CD14-positive monocyte (primary cell): ENCODE measurements around the gene TAS2R7. TPM values are rescaled to one million over a fixed set of nuclear protein-coding genes. Genes with fewer than 3 reads are reported as not detected.
"Not testable (repeated sequence)": the region's sequence is repeated elsewhere in the genome, so short reads cannot be mapped to it uniquely, and the experiment has no call there.

Experiments
- DNase-seq, 3 donors: peaks; one replicate each; pipeline ENCODE4 v3.0.0-alpha.2; 2011 to 2022
- H2AFZ ChIP-seq: 2 replicates; pipeline ENCODE4 v1.6.0; 2012; ENCODE audit warnings: mild to moderate bottlenecking, low read depth, low read length, inconsistent platforms; ENCODE audit not compliant: insufficient read depth, poor library complexity, severe bottlenecking
- H3K27ac ChIP-seq, 2 donors: 1 replicate in 1 of 2; 2 replicates in 1 of 2; pipeline ENCODE4 v1.5.1; 2012 to 2013; ENCODE audit warnings: low read length in 2 of 2, control low read depth in 1 of 2, inconsistent platforms in 1 of 2, low read depth in 1 of 2, mild to moderate bottlenecking in 1 of 2
- H3K27me3 ChIP-seq, 2 donors: one replicate each; pipeline versions ENCODE4 v1.6.0 to v1.6.1; 2011 to 2013; ENCODE audit warnings: low read length in 2 of 2; ENCODE audit not compliant: control insufficient read depth in 2 of 2, insufficient read depth in 2 of 2
- H3K36me3 ChIP-seq, 2 donors: replicated peaks in 1 of 2; 1 replicate in 1 of 2; 2 replicates in 1 of 2; pipeline versions ENCODE4 v1.5.1 to v1.6.1; 2012 to 2013; ENCODE audit warnings: low read length in 2 of 2, control low read depth in 1 of 2, inconsistent platforms in 1 of 2, mild to moderate bottlenecking in 1 of 2; ENCODE audit not compliant: insufficient read depth in 2 of 2, control insufficient read depth in 1 of 2
- H3K4me1 ChIP-seq, 2 donors: 1 replicate in 1 of 2; 2 replicates in 1 of 2; pipeline versions ENCODE4 v1.5.1 to v1.6.1; 2012 to 2013; ENCODE audit warnings: low read length in 2 of 2, control low read depth in 1 of 2, inconsistent platforms in 1 of 2, mild to moderate bottlenecking in 1 of 2, moderate library complexity in 1 of 2; ENCODE audit not compliant: insufficient read depth in 2 of 2, control insufficient read depth in 1 of 2
- H3K4me2 ChIP-seq: replicated peaks from 2 replicates; pipeline ENCODE3; 2012; ENCODE audit warnings: low read length, moderate library complexity, mild to moderate bottlenecking; ENCODE audit not compliant: poor library complexity, severe bottlenecking; ENCODE audit errors: extremely low read depth
- H3K4me3 ChIP-seq, 3 experiments: fragments of 200-600 bp in 1 of 3; sonication (generic) in 1 of 3; replicated peaks in 1 of 3; 1 replicate in 2 of 3; 2 replicates in 1 of 3; pipeline ENCODE4 v1.5.1; 2011 to 2013; ENCODE audit warnings: low read length in 3 of 3, mild to moderate bottlenecking in 3 of 3, control low read depth in 2 of 3, low read depth in 2 of 3, inconsistent platforms in 1 of 3, moderate library complexity in 1 of 3
- H3K79me2 ChIP-seq: 2 replicates; pipeline ENCODE4 v1.6.0; 2012; ENCODE audit warnings: mild to moderate bottlenecking, control low read depth, inconsistent platforms, low read length, moderate library complexity; ENCODE audit not compliant: insufficient read depth
- H3K9ac ChIP-seq: 2 replicates; pipeline ENCODE4 v1.6.0; 2017; ENCODE audit warnings: low read length, mild to moderate bottlenecking; ENCODE audit not compliant: insufficient read depth, poor library complexity, severe bottlenecking
- H3K9me3 ChIP-seq, 2 donors: replicated peaks in 1 of 2; 1 replicate in 1 of 2; 2 replicates in 1 of 2; pipeline versions ENCODE4 v1.5.1 to v1.6.1; 2012 to 2013; ENCODE audit warnings: low read length in 2 of 2, control low read depth in 1 of 2; ENCODE audit not compliant: control insufficient read depth in 1 of 2, insufficient read depth in 1 of 2
- H4K20me1 ChIP-seq: 2 replicates; pipeline ENCODE4 v1.6.0; 2012; ENCODE audit warnings: mild to moderate bottlenecking, low read length, control low read depth, moderate library complexity; ENCODE audit not compliant: insufficient read depth
- H3K27ac Mint-ChIP-seq, 7 donors: one replicate each; pipeline ENCODE4 v1.8.0; 2020; ENCODE audit warnings: mild to moderate bottlenecking in 7 of 7, mixed read lengths in 7 of 7, moderate library complexity in 6 of 7, inconsistent platforms in 2 of 7
- H3K27me3 Mint-ChIP-seq, 3 donors: one replicate each; pipeline ENCODE4 v1.8.0; 2021 to 2022; ENCODE audit warnings: low read depth in 3 of 3, mild to moderate bottlenecking in 3 of 3, mixed read lengths in 3 of 3, moderate library complexity in 3 of 3, inconsistent platforms in 1 of 3
- H3K36me3 Mint-ChIP-seq, 2 donors: one replicate each; pipeline ENCODE4 v1.8.0; 2020; ENCODE audit warnings: mixed read lengths in 2 of 2, inconsistent platforms in 1 of 2, mild to moderate bottlenecking in 1 of 2
- H3K4me1 Mint-ChIP-seq: one replicate; pipeline ENCODE4 v1.8.0; 2020; ENCODE audit warnings: mild to moderate bottlenecking, mixed read lengths
- H3K4me3 Mint-ChIP-seq, 2 donors: one replicate each; pipeline ENCODE4 v1.8.0; 2020; ENCODE audit warnings: mild to moderate bottlenecking in 2 of 2, mixed read lengths in 2 of 2, moderate library complexity in 1 of 2
- H3K9me3 Mint-ChIP-seq, 7 donors: one replicate each; pipeline ENCODE4 v1.8.0; 2020 to 2022; ENCODE audit warnings: mixed read lengths in 7 of 7, mild to moderate bottlenecking in 6 of 7, moderate library complexity in 6 of 7, inconsistent platforms in 2 of 7
- CTCF ChIP-seq: fragments of 200-600 bp; IDR thresholded peaks from one replicate; pipeline ENCODE4 v1.8.0; 2022; ENCODE audit warnings: antibody characterized with exemption, mild to moderate bottlenecking
- whole genome bisulfite sequencing: methylation state at CpG from one replicate; pipeline ENCODE4 v1.1.5; 2013; ENCODE audit warnings: missing lambda C conversion rate; ENCODE audit not compliant: insufficient coverage; 5-methylcytosine and 5-hydroxymethylcytosine counted together
- intact Hi-C, 2 donors: fragments of 100-400 bp; cut with micrococcal nuclease; formaldehyde crosslinking; loops; one replicate each; pipeline versions ENCODE4 v1.15.0 to v1.15.1; 2023
- polyA plus RNA-seq, 3 donors: library from polyadenylated mRNA; depleted of rRNA in 1 of 3; unstranded in 2 of 3; stranded (reverse) in 1 of 3; fragments of 300-500 nt in 2 of 3; fragments of >200 nt in 1 of 3; fragmentation: Illumina TruSeq in 2 of 3; gene quantifications; 1 replicate in 2 of 3; 2 replicates in 1 of 3; pipeline ENCODE4 v1.2.3, GENCODE V29; 2012 to 2021

The TAS2R7 gene
- polyA plus RNA-seq, 3 donors, result not detected

GRCh38 chr12:10801741-10802140 lies 686 bp downstream of the TAS2R7 start:
- intact Hi-C loops, result no loop called here
- Histone ChIP-seq H3K79me2 (no peaks in the 10 kb centered on the region), H3K4me1 (no peaks in the 10 kb centered on the region), H3K4me3 (no peak overlapping the region), H3K27me3 (no peaks in the 10 kb centered on the region), H4K20me1 (no peaks in the 10 kb centered on the region), H3K36me3 (no peaks in the 10 kb centered on the region), H3K27ac (no peak overlapping the region), H3K9ac (no peak overlapping the region), H3K9me3 (no peaks in the 10 kb centered on the region), H2AFZ (no peak overlapping the region), H3K4me2 (no peak overlapping the region)
- 88% methylated on average over 1 of the region's 5 CpGs for WGBS
- no peak for TF ChIP-seq CTCF
- Mint-ChIP-seq H3K27ac (no peak overlapping the region), H3K4me1 (no peaks in the 10 kb centered on the region), H3K27me3 (peaks cover 1 to 3% (median 1%) of the 10 kb centered on the region in 3 donors), H3K4me3 (no peak overlapping the region), H3K9me3 (peaks cover 0 to 2% (median 0%) of the 10 kb centered on the region in 7 donors), H3K36me3 (no peaks in the 10 kb centered on the region)
- DNase-seq, result no peak

- no peaks in the 10 kb centered on the region for H3K36me3 Mint-ChIP-seq
- H3K4me2 ChIP-seq, result no peak overlapping the region
- H3K27ac Mint-ChIP-seq, result no peak overlapping the region
- WGBS, result no CpG with 5 or more reads among the region's 2 CpGs
- no peak overlapping the region for H3K27ac ChIP-seq
- no peak overlapping the region for H3K9ac ChIP-seq
- no peak for TF ChIP-seq CTCF
- H4K20me1 ChIP-seq, result no peaks in the 10 kb centered on the region
- H3K4me3 Mint-ChIP-seq, result no peak overlapping the region
- H3K27me3 ChIP-seq, result no peaks in the 10 kb centered on the region
- H3K36me3 ChIP-seq, result no peaks in the 10 kb centered on the region
- H3K27me3 Mint-ChIP-seq, result peaks cover 0 to 1% (median 1%) of the 10 kb centered on the region in 3 donors
- no peak overlapping the region for H2AFZ ChIP-seq
- H3K4me1 Mint-ChIP-seq, result no peaks in the 10 kb centered on the region
- peaks cover 0 to 8% of the 10 kb centered on the region in 2 donors for H3K9me3 ChIP-seq
- peaks cover 0 to 7% (median 2%) of the 10 kb centered on the region in 7 donors for H3K9me3 Mint-ChIP-seq
- intact Hi-C loops, result no loop called here
- no peak for DNase-seq
- H3K4me3 ChIP-seq, result no peak overlapping the region
- no peaks in the 10 kb centered on the region for H3K79me2 ChIP-seq
- H3K4me1 ChIP-seq, result no peaks in the 10 kb centered on the region
Observed at GRCh38 chr12:10794222-10794621, 8.2 kb downstream of the TAS2R7 start.

- intact Hi-C loops, H3K27me3 Mint-ChIP-seq, H3K36me3 ChIP-seq, H3K4me1 Mint-ChIP-seq, H3K27ac ChIP-seq, H3K27ac Mint-ChIP-seq, DNase-seq, H3K27me3 ChIP-seq, H3K4me3 ChIP-seq, H3K4me3 Mint-ChIP-seq, H3K4me2 ChIP-seq, H3K9me3 Mint-ChIP-seq, H4K20me1 ChIP-seq, H3K79me2 ChIP-seq, H3K4me1 ChIP-seq, H3K36me3 Mint-ChIP-seq, H3K9ac ChIP-seq, H3K9me3 ChIP-seq, H2AFZ ChIP-seq: not testable (repeated sequence)
- 100% methylated on average over 4 of the region's 4 CpGs for WGBS
Observed at GRCh38 chr12:10791769-10792168, 10.7 kb downstream of the TAS2R7 start.
